C4-2B (cell line): ENCODE measurements around the gene KIAA0825.

Source experiments
- H3K27ac ChIP-seq: fragments of 450-650 bp; 2 replicates; pipeline ENCODE4 v1.5.1; 2017
- ZFX ChIP-seq: fragments of 450-650 bp; IDR thresholded peaks from 2 replicates; pipeline ENCODE4 v1.6.1; 2017
- TF ChIP-seq, protein P1 (sequence below): fragments of 450-650 bp; conservative IDR thresholded peaks from 2 replicates; pipeline ENCODE4 v1.5.1; 2017; ENCODE audit warnings: mild to moderate bottlenecking

The KIAA0825 gene

DNA sequence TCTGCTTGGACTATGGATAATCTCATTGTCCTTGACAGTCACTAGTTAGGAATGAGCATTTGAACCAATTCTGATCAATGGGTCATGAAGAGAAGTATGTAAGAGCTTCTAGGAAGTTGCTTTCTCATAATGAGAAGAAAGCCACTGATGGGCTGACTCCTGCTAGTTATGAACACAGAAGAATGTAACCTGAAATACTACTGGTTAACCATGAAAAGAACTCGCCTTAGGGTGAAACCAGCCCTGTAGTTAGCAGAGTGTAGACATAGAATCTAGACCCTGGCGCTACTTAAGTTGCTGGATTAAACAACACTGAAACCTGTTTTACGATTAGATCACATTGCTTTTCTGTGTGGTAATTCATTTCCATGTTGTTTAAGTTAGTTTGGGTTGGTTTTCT lies 26.6 kb upstream of the KIAA0825 start:
- TF ChIP-seq, protein P1, sequence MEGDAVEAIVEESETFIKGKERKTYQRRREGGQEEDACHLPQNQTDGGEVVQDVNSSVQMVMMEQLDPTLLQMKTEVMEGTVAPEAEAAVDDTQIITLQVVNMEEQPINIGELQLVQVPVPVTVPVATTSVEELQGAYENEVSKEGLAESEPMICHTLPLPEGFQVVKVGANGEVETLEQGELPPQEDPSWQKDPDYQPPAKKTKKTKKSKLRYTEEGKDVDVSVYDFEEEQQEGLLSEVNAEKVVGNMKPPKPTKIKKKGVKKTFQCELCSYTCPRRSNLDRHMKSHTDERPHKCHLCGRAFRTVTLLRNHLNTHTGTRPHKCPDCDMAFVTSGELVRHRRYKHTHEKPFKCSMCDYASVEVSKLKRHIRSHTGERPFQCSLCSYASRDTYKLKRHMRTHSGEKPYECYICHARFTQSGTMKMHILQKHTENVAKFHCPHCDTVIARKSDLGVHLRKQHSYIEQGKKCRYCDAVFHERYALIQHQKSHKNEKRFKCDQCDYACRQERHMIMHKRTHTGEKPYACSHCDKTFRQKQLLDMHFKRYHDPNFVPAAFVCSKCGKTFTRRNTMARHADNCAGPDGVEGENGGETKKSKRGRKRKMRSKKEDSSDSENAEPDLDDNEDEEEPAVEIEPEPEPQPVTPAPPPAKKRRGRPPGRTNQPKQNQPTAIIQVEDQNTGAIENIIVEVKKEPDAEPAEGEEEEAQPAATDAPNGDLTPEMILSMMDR: no peak
- TF ChIP-seq ZFX: no peak
- H3K27ac ChIP-seq: no peak overlapping the region

DNA sequence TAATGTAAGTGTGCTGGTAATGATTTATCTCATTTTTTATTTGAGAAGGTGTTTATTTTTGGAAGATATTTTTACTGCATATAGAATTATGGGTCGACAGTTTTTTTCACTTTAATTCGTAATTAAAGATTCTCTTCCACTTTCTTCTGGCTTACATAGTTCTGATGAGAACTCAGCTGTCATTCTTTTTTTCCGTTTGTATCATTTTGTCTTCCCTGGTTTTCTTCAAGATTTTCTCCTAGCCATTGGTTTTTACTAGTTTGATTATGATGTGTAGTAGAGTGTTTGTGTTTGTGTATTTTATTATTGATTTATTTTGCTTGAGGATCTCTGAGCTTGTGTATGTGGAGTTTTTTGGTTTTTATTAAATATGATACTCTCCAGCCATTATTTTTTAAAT lies 21.8 kb upstream of the KIAA0825 start:
- H3K27ac ChIP-seq: no peak overlapping the region

DNA sequence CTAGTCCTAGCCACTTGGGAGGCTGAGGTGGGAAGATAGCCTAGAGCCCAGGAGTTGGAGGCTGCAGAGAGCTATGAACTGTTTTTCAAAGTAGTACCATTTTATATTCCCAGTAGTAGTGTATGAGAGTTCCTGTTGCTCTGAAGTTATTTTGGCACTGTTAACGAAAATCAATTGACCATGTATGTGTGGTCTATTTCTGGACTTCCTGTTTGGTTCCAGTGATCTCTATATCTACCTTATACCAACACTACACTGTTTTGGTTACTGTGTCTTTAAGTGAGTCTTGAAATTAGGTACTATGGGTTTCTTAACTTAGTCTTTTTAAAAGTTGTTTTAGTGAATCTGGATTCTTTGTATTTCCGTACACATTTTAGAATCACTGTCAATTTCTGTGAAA lies 13.6 kb upstream of the KIAA0825 start:
- TF ChIP-seq, protein P1: no peak
- no peak for TF ChIP-seq ZFX
- H3K27ac ChIP-seq: no peak overlapping the region

More for the DNA sequence above, 21.8 kb upstream of the KIAA0825 start:
- TF ChIP-seq ZFX: no peak
- TF ChIP-seq, protein P1: no peak

DNA sequence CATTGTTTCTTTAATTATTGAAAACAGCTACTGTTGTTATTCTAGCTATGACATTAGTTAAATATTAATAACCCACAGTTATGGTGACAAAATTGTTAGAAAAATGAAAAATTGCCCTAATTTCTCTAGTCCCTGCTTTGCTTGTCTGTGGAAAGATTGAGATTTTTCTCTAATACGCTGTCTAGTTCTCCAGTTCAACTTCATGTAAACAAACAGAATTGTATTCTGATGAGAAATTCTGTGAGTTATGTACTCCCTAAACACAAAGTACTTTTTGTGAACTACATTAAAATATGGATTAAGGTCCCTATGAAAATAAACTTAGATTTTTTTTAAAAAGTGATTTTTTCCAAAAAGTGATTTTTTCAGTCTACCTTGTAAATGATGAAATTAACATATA lies 8.8 kb upstream of the KIAA0825 start:
- no peak overlapping the region for H3K27ac ChIP-seq
- TF ChIP-seq, protein P1: no peak

DNA sequence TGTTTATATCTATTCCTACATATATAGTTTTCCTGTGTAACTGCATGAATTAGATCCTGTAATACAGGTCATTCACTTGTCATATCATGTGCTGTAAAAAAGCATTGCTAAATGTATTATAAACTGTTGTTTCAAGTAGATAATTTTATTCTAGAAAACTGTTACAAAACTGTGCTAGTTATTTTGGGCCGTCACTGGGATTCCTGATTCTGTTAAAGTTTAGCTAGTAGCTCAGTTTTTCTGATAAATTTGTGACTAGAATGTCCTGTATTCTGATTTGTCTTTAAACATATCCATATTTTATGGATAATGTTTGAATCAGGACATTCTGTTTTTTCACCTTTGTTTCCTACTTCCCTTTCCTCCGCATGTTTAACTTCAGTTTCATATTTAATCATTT lies 5.5 kb upstream of the KIAA0825 start:
- no peak for TF ChIP-seq ZFX
- TF ChIP-seq, protein P1: no peak
- H3K27ac ChIP-seq: no peak overlapping the region

DNA sequence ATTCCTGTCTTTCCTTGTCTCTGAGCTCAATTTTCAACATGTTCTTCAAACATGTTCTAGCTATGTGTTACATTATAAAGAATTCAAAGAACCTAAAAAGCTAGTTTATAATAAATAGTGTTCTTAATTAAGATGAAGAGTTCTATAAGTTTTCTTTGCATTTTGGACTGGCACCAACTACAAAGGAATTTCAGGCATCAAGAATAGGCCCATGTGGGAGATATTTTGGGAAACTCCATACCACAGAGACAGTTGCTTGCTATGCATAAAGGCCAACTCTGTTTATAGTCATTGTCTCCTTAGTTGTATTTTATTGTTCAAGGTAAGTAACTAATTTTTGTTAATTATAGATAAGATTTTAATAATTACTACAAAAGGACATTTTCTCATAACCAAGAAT lies 4.6 kb upstream of the KIAA0825 start:
- H3K27ac ChIP-seq: no peak overlapping the region
- TF ChIP-seq ZFX: no peak
- TF ChIP-seq, protein P1: no peak

DNA sequence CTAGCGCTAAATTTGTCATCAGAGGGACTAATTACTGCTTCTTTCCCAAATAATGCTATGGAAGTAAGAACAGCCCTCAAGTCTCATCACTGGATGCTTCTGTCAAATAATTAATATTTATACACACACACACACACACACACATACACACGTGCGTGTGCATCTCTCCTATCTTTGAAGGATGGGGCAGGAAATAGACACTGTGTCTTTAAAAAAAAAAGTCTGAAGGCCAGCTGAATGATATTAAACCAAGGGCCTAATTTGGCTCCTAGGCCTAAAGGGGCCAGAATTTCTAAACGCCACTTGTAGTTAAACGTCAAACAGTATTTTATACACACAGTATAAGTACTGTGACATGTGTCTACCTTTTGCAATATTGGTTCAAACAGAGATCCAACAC lies 3.4 kb upstream of the KIAA0825 start:
- no peak for TF ChIP-seq ZFX
- TF ChIP-seq, protein P1: no peak

More for the DNA sequence above, 3.4 kb upstream of the KIAA0825 start:
- no peak overlapping the region for H3K27ac ChIP-seq
